ENCODE results near the gene PHRF1. TPM values are rescaled to one million over a fixed set of nuclear protein-coding genes. Genes with fewer than 3 reads are reported as not detected.

PHRF1 gene
- total and polyA plus RNA-seq, 9 of the 15 experiments (the other 6 are each of a cell fraction or from before 2014, with no cell fraction given): 0.07 to 37.2 (median 7.7) TPM

DNA sequence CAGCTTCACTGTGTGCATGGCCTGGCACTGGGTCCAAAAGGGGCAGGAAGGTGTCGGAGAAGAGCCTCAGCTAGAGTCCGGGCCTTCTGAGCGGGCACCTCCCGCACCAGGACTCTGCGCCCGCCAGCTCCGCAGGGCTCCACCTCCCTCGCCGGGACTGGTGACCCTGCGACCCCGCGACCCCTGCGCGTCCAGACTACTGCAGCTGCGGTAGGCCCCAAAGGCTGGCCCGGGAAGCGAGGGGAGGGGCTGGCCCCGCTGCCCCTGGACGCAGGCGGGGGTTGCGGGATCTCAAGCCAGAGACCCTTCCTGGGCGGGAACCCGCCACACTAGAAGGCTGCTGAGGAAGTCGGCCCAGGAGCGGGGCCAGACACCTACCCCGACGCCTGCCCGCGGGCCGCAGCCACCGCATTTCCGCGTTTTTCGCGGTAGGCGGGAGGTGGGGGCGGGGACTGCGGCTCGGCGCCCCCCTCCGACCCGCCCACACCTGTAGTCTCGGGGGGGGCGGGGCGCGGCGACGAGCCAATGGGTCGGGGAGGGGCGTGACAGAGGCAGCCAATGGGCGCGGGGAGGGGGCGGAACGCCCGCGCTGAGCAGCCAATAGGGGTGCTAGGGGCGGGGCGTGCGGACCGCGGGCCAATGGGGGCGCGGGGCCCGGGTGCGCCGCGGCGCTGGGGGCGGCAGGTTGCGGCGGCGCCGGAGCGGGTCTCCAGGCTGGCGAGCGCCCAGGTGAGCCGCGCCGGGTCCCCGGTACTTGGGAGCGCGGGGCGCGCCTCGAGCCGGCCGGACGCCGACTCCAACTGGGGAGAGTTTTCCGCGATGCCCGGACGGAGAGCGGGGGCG is 15.7 kb upstream of the PHRF1 start, which contains the start of the genes LMNTD2 and RASSF7 (continued):
- TF ChIP-seq, protein P1, sequence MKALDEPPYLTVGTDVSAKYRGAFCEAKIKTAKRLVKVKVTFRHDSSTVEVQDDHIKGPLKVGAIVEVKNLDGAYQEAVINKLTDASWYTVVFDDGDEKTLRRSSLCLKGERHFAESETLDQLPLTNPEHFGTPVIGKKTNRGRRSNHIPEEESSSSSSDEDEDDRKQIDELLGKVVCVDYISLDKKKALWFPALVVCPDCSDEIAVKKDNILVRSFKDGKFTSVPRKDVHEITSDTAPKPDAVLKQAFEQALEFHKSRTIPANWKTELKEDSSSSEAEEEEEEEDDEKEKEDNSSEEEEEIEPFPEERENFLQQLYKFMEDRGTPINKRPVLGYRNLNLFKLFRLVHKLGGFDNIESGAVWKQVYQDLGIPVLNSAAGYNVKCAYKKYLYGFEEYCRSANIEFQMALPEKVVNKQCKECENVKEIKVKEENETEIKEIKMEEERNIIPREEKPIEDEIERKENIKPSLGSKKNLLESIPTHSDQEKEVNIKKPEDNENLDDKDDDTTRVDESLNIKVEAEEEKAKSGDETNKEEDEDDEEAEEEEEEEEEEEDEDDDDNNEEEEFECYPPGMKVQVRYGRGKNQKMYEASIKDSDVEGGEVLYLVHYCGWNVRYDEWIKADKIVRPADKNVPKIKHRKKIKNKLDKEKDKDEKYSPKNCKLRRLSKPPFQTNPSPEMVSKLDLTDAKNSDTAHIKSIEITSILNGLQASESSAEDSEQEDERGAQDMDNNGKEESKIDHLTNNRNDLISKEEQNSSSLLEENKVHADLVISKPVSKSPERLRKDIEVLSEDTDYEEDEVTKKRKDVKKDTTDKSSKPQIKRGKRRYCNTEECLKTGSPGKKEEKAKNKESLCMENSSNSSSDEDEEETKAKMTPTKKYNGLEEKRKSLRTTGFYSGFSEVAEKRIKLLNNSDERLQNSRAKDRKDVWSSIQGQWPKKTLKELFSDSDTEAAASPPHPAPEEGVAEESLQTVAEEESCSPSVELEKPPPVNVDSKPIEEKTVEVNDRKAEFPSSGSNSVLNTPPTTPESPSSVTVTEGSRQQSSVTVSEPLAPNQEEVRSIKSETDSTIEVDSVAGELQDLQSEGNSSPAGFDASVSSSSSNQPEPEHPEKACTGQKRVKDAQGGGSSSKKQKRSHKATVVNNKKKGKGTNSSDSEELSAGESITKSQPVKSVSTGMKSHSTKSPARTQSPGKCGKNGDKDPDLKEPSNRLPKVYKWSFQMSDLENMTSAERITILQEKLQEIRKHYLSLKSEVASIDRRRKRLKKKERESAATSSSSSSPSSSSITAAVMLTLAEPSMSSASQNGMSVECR (CRISPR knock-in tag; IDR thresholded peaks at IDR 0.05): 0 out of 2 replicates have a peak, but pooled peaks have one; percentile 6
- TF ChIP-seq, protein P2, sequence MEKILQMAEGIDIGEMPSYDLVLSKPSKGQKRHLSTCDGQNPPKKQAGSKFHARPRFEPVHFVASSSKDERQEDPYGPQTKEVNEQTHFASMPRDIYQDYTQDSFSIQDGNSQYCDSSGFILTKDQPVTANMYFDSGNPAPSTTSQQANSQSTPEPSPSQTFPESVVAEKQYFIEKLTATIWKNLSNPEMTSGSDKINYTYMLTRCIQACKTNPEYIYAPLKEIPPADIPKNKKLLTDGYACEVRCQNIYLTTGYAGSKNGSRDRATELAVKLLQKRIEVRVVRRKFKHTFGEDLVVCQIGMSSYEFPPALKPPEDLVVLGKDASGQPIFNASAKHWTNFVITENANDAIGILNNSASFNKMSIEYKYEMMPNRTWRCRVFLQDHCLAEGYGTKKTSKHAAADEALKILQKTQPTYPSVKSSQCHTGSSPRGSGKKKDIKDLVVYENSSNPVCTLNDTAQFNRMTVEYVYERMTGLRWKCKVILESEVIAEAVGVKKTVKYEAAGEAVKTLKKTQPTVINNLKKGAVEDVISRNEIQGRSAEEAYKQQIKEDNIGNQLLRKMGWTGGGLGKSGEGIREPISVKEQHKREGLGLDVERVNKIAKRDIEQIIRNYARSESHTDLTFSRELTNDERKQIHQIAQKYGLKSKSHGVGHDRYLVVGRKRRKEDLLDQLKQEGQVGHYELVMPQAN (IDR thresholded peaks at IDR 0.05; ENCODE audit: borderline replicate concordance): peak; percentile 66; the same call in 1 of the 2 replicates
- TF ChIP-seq, protein P3, sequence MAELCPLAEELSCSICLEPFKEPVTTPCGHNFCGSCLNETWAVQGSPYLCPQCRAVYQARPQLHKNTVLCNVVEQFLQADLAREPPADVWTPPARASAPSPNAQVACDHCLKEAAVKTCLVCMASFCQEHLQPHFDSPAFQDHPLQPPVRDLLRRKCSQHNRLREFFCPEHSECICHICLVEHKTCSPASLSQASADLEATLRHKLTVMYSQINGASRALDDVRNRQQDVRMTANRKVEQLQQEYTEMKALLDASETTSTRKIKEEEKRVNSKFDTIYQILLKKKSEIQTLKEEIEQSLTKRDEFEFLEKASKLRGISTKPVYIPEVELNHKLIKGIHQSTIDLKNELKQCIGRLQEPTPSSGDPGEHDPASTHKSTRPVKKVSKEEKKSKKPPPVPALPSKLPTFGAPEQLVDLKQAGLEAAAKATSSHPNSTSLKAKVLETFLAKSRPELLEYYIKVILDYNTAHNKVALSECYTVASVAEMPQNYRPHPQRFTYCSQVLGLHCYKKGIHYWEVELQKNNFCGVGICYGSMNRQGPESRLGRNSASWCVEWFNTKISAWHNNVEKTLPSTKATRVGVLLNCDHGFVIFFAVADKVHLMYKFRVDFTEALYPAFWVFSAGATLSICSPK (IDR thresholded peaks at IDR 0.05; ENCODE audit: borderline replicate concordance): no peak
- TF ChIP-seq, protein P4, sequence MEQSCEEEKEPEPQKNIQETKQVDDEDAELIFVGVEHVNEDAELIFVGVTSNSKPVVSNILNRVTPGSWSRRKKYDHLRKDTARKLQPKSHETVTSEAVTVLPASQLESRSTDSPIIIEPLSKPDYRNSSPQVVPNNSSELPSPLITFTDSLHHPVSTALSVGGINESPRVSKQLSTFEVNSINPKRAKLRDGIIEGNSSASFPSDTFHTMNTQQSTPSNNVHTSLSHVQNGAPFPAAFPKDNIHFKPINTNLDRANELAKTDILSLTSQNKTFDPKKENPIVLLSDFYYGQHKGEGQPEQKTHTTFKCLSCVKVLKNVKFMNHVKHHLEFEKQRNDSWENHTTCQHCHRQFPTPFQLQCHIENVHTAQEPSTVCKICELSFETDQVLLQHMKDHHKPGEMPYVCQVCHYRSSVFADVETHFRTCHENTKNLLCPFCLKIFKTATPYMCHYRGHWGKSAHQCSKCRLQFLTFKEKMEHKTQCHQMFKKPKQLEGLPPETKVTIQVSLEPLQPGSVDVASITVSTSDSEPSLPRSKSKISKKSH (CRISPR knock-in tag; IDR thresholded peaks at IDR 0.05): no peak
- peak in 1 of 2 experiments; percentile 69; a peak in 2 of 4 replicates for TF ChIP-seq TEAD1 (CRISPR knock-in tag; IDR thresholded peaks at IDR 0.05)
- TF ChIP-seq E2F3 (CRISPR knock-in tag; IDR thresholded peaks at IDR 0.05): peak; percentile 74
- no peak for TF ChIP-seq ZNF224 (CRISPR knock-in tag; IDR thresholded peaks at IDR 0.05)
- TF ChIP-seq VEZF1 (CRISPR knock-in tag; IDR thresholded peaks at IDR 0.05): peak; percentile 94

Measured in K562 (cell line).